ENCODE measurements around the gene ZNF496.

ZNF496 gene

DNA sequence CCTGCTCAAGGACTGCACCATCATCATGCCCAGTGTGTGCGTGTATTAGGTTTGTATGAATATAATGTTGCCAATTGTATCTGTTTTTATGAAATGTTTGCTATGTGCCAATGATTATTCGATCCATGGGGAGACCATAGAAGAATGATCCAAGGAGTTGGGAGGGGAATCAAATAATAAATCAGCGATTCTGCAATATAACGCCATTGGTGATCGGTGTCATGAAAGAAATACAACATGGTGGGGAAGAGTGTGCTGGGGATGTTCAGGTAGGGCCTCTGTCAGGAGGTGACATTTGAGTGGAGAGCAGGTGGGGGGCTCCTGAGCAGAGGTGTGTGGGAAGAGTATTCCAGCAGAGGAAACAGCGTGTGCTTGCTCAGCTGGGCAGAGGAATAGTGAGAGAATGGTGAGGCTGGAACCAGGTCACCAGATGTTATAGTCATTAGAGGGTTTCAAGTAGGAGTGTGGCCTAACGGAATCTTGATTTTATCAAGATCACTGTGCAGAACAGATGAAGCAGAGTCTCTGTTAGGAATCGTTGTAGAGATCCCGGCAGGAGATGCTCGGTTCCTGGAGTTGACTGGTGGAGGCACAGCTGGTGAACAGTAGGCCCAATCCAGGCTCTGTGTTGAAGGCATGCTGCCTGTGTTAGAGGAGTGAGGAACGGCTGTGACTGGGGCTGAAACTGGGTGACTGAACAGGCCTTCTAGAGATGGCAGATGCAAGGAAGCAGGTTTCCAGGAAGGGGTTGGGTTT is 2.9 kb upstream of the ZNF496 start:
- H3K4me3 ChIP-seq (replicated peaks; ENCODE audit: low read depth, low read length): no peak overlapping the region
- DNase-seq (ENCODE audit: extremely low read depth, insufficient read length): no peak

GRCh38 chr1:247332623-247333361 is 1.1 kb upstream of the ZNF496 start:
- peak overlapping the region; percentile 88 for H3K4me3 ChIP-seq (replicated peaks; ENCODE audit: low read depth, low read length)
- TF ChIP-seq, protein P1, sequence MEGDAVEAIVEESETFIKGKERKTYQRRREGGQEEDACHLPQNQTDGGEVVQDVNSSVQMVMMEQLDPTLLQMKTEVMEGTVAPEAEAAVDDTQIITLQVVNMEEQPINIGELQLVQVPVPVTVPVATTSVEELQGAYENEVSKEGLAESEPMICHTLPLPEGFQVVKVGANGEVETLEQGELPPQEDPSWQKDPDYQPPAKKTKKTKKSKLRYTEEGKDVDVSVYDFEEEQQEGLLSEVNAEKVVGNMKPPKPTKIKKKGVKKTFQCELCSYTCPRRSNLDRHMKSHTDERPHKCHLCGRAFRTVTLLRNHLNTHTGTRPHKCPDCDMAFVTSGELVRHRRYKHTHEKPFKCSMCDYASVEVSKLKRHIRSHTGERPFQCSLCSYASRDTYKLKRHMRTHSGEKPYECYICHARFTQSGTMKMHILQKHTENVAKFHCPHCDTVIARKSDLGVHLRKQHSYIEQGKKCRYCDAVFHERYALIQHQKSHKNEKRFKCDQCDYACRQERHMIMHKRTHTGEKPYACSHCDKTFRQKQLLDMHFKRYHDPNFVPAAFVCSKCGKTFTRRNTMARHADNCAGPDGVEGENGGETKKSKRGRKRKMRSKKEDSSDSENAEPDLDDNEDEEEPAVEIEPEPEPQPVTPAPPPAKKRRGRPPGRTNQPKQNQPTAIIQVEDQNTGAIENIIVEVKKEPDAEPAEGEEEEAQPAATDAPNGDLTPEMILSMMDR (IDR thresholded peaks at IDR 0.05; ENCODE audit: insufficient read depth, low read length, poor library complexity, severe bottlenecking): no peak
- DNase-seq (ENCODE audit: extremely low read depth, insufficient read length): no peak
- peaks cover 16% of the 10 kb centered on the region for H3K36me3 ChIP-seq (ENCODE audit: control insufficient read depth, insufficient read depth, low read length)
- no peaks in the 10 kb centered on the region for H3K27me3 ChIP-seq (replicated peaks; ENCODE audit: control insufficient read depth, insufficient read depth, low read length)

More for the DNA sequence above, 2.9 kb upstream of the ZNF496 start:
- H3K27me3 ChIP-seq (replicated peaks; ENCODE audit: control insufficient read depth, insufficient read depth, low read length): no peaks in the 10 kb centered on the region
- TF ChIP-seq, protein P1 (IDR thresholded peaks at IDR 0.05; ENCODE audit: insufficient read depth, low read length, poor library complexity, severe bottlenecking): no peak
- peaks cover 2% of the 10 kb centered on the region; the same call in 1 of the 2 replicates for H3K36me3 ChIP-seq (ENCODE audit: control insufficient read depth, insufficient read depth, low read length)

DNA sequence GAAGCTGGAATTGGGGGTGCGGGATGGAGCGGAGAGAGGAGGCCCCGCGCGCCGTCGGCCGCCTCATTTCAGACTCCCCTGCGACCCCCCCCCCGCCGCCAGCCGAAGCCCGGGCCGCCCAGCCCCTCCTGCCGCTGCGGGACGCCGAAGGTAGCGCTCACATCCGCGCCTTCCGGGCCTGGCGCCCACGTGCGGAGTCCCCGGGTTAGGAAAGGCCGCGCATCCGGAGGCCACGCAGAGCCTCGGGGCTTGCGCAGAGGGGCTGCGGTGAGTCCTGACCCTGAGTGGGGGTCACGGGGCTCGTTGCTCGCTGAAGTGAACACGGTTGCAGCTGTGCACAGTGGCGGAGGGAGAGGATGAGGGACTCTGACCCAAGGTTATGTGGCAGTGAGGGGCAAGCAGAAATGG is 552 bp upstream of the ZNF496 start:
- DNase-seq (ENCODE audit: extremely low read depth, insufficient read length): peak; percentile 75
- peaks cover 16% of the 10 kb centered on the region for H3K36me3 ChIP-seq (ENCODE audit: control insufficient read depth, insufficient read depth, low read length)

GRCh38 chr1:247331172-247331524 is 519 bp downstream of the ZNF496 start:
- Histone ChIP-seq H3K36me3 (ENCODE audit: control insufficient read depth, insufficient read depth, low read length) (peaks cover 18% of the 10 kb centered on the region), H3K4me3 (replicated peaks; ENCODE audit: low read depth, low read length) (peak overlapping the region; percentile 88), H3K27me3 (replicated peaks; ENCODE audit: control insufficient read depth, insufficient read depth, low read length) (no peaks in the 10 kb centered on the region)
- peak; percentile 84 for DNase-seq (ENCODE audit: extremely low read depth, insufficient read length)
- TF ChIP-seq, protein P1 (IDR thresholded peaks at IDR 0.05; ENCODE audit: insufficient read depth, low read length, poor library complexity, severe bottlenecking): no peak

More for the DNA sequence above, 552 bp upstream of the ZNF496 start:
- Histone ChIP-seq H3K27me3 (replicated peaks; ENCODE audit: control insufficient read depth, insufficient read depth, low read length) (no peaks in the 10 kb centered on the region), H3K4me3 (replicated peaks; ENCODE audit: low read depth, low read length) (peak overlapping the region; percentile 88)
- TF ChIP-seq, protein P1 (IDR thresholded peaks at IDR 0.05; ENCODE audit: insufficient read depth, low read length, poor library complexity, severe bottlenecking): peak; percentile 18

DNA sequence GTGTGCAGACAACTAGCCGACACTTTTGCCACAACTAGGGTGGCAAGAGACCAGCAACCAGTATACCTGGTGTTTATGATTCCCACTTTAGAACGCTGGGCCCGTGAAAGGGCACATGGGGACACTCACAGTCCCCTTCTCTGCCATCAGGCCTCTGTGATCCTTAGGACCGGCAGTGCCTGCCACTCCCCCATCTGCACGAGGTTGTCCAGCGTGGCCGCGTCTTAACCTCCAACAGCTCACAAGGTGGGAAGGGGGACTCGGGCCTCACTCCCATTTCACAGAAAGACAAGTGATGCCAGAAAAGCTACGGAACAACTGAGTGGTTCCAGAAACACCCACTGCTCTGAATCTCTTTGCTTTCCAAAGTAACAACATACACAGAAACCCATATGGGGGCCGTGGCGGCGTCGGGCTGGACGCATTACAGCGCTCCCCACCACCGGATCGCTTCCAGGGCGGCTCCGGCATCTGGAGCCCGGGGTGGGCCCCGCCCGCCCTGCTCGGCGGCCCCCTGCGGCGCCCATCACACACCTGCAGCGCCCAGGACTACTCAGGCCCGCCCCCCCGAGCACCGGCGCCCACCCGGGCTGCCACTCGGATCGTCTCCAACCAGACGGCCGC is 1.0 kb downstream of the ZNF496 start:
- Histone ChIP-seq H3K4me3 (replicated peaks; ENCODE audit: low read depth, low read length) (peak overlapping the region; percentile 88), H3K36me3 (ENCODE audit: control insufficient read depth, insufficient read depth, low read length) (peaks cover 18% of the 10 kb centered on the region), H3K27me3 (replicated peaks; ENCODE audit: control insufficient read depth, insufficient read depth, low read length) (no peaks in the 10 kb centered on the region)
- TF ChIP-seq, protein P1 (IDR thresholded peaks at IDR 0.05; ENCODE audit: insufficient read depth, low read length, poor library complexity, severe bottlenecking): no peak
- DNase-seq (ENCODE audit: extremely low read depth, insufficient read length): no peak

Data from GM06990 (cell line).